MV-4-11 (cell line): Measurements from ENCODE around the gene GLT8D2.

Experiments used
- DNase-seq: peaks from one replicate; lab custom pipeline; 2025; lab: John Stamatoyannopoulos, UW

GLT8D2 gene, protein sequence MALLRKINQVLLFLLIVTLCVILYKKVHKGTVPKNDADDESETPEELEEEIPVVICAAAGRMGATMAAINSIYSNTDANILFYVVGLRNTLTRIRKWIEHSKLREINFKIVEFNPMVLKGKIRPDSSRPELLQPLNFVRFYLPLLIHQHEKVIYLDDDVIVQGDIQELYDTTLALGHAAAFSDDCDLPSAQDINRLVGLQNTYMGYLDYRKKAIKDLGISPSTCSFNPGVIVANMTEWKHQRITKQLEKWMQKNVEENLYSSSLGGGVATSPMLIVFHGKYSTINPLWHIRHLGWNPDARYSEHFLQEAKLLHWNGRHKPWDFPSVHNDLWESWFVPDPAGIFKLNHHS

DNA sequence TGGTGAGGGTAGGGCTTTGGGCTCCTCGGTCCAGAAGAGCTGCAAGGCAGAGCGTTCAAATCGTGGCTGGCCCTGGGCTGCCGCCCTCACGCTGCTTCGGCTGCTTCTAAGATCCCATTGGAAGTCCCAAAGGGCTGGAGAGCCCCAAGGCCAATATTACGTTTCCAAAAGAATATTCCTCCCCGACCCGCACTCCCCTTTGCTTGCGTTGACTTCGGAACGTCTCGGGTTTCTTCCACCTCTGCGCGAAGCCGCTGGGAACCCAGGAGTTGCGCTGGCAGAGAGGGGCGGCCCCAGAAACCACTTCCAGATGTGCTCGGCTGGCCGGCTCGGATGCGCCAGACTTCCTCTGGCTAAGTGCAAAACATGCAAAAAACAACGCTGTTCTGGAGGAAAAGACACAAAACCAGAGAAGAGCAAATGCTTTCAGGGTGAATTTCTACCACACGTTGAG lies at the start of gene GLT8D2:
TSS of gene GLT8D2 (minus strand) at position 285 of the 454 bp plus-strand sequence. CDS start 30,539 bp downstream, outside the sequence.
- no peak for DNase-seq

DNA sequence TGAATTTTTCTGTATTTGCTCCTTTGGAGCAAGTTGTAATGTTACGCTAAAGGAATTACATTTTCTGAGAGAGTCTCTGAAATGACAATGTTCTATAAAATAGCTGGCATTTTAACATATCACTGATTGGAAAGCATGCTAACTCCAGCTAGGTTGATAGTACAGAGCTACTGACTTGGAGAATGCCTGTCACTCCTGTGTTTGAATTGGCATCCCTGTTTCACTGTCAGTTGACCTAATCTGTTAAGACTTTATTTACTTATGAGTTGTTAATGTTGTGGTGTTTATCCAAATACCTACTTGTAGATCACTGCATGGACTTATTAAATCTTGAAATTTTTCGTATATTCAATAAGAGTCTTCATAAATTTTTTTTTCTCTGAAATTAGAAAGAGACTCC lies 48.0 kb upstream of the GLT8D2 start:
- no peak for DNase-seq

DNA sequence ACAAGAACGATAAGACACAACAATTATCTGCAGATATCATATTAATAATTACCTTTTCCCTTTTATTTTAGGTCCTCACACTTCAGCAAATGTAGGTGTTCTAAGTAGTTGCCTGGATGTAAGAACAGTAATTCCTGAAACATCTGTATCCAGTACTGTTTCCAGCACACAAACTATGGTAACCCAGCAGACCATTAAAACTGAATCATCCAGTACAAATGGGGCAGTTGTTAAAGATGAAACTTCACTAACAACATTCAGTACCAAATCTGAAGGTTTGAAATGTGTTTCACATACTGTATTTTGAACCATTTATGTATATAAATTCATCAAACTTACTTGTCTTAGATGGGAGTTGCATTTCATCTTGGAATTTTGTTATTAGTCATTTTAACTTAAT lies 45.3 kb upstream of the GLT8D2 start:
- no peak for DNase-seq

DNA sequence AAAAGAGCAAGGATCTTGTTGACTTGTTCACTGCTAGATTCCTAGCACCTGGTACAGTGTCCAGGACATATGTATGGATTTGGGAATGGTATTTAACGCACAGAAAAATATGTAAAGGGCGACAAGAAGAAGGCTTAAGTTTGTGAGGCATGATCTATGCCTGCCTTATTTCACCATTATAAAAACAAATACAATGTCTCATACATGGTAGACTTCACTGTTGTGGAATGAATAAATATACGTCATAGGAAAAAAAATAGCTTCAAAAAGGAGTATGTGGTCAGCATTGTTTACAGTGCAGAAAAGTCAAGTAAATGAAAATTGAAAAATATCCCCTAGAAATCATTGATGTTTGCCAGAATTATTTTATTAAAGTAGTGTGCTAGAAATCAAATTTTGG lies 44.3 kb upstream of the GLT8D2 start:
- no peak for DNase-seq

- DNase-seq: no peak
These were observed 41.1 kb upstream of the GLT8D2 start for GRCh38 chr12:104091136-104091535.

GRCh38 chr12:104090685-104091084 lies 40.7 kb upstream of the GLT8D2 start:
- DNase-seq: no peak

- no peak for DNase-seq
These were observed 33.9 kb upstream of the GLT8D2 start for GRCh38 chr12:104083769-104084475.

- no peak for DNase-seq
These were observed 30.8 kb upstream of the GLT8D2 start for GRCh38 chr12:104080764-104081163.

- DNase-seq: no peak
These were observed 29.0 kb upstream of the GLT8D2 start for GRCh38 chr12:104079024-104079423.

DNA sequence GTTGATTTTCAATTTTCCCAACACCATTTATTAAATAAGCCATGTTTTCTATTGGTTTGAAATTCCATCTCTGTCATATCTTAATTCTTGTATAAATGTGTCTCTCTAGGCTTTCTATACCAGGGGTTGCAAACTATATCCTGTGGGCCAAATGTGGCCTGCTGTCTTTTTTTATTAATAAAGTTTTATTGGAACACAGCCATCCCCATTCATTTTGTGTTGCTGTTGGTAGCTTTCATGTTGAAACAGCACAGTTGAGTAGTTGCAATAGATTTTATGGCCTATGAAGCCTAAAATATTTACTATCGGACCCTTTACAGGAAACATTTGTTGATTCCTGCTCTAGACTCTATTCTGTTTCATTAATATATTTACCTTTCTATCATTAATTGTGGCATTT lies 23.7 kb upstream of the GLT8D2 start:
- DNase-seq: no peak

DNA sequence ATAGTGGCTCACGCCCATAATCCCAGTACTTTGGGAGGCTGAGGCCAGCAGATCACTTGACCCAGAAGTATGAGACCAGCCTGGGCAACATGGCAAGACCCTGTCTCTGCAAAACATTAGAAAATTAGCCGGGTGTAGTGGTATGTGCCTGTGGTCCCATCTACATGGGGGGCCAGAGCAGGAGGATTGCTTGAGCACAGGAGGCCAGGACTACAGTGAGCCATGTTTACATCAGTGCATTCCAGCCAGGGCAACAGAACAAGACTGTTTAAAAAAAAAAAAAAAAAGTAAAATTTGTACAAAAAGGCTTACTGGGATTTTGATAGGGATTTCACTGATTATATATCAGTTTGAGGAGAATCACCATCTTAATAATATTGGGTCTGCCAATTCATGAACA lies 22.1 kb upstream of the GLT8D2 start:
- no peak for DNase-seq

DNA sequence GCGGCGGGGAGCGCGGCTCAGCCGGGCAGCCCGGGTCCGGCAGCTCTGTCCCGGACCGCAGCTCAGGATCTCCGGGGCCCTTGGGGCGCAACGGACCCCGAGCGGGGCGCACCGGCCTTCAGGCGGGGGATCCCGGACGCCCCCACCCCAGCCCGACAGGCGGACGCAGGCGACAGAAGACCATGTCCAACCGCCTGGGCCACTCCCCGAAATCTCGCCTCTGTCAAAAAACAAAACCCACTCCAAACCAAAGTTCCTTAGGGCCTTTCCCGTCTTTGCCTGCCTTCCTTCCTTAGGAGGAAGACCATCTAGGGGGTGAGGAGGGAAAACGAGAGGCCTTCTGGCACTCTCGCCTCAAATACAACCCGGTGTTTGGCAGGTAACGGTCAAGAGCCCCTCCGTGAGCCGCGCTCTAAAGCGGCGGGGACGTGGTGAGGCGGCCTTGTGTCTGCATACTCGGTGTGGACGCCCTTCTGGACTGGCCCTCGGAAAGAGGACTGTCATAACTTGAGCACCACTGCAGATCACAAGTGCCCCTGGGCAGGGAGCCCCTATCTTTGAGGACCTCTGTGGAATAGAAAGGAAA lies 14.9 kb upstream of the GLT8D2 start:
- DNase-seq: no peak

- DNase-seq: peak; percentile 76
These were observed 14.2 kb upstream of the GLT8D2 start, which contains the start of gene HCFC2 for GRCh38 chr12:104064031-104064841. HCFC2 (plus strand) TSS chr12:104064531; CDS start chr12:104064561, 30 bp downstream.

GRCh38 chr12:104063712-104064030 lies 13.7 kb upstream of the GLT8D2 start:
- DNase-seq: peak; percentile 30

DNA sequence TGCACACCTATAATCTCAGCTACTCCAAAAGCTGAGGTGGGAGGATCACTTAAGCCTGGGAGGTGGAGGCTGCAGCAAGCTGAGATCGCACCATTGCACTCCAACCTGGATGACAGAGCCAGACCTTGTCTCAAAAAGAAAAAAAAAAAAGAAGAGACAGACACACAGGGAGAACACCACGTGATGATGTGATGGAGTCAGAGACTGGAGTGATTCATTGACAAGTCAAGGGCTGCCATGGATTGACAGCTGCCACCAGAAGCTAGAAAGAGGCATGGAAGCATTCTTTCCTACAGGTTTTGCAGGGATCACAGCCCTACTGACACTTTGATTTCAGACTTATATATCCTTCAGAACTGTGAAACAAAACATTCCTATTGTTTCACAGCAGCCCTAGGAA lies 10.8 kb upstream of the GLT8D2 start:
- DNase-seq: no peak

DNA sequence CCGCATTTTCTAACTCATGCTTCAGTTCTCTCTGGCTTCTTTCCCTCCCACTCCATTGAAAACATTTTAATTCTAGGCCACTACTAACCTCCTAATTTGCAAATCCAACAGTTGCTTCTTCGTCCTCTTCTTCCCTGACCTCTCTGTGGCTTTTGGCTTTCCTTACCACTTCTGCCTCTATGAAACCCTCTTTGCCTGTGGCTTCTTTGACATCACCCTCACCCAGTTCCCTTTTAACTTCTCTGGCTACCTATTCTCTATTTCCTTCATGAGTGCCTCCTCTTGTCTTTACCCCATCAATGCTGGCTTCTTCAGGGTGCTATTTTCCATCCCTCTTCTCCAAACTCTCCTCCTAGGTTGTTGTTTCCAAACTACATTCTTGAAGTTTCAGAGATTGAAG lies 10.0 kb upstream of the GLT8D2 start:
- peak; percentile 79 for DNase-seq

DNA sequence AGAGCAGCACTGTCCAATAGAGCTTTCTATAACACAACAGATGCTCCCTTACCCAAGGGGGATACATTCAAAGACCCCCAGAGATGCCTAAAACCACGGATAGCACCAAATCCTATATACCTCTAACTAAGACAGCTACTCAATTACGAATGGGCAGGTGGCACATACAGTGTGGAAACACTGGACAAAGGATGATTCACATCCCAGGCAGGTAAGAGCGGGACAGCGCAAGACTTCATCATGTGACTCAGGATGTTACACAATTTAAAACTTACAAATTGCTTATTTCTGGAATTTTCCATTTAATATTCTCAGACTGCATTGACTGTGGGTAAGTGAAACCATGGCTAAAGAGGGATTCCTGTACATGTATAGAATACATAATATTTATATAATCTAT lies 8.8 kb upstream of the GLT8D2 start:
- no peak for DNase-seq

- no peak for DNase-seq
These were observed 7.8 kb upstream of the GLT8D2 start for GRCh38 chr12:104057771-104058197.

DNA sequence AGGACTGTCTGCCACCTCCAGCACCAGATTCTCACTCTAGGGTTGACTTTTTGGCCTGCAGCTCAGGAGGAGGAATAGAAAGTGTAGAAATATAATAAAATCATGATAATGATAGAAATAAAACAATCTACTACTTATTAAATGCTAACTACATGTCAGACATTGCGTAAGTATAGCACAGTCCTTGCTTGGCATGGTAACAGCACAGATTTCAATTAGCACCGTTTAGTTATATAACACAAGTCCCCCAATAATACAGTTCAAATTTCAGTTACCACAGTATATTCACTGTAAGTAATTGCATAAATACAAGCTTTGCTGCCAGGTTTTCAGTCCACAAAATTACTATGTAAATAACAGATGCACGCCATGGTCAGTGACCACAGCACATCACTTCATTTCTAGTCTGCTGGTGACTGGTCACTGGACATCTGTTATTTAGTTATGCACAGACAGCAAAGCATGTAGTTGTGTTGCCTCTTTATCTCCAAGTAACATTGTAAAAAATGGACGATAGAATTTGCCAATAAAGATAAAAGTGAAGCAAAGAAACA lies 6.5 kb upstream of the GLT8D2 start:
- no peak for DNase-seq

DNA sequence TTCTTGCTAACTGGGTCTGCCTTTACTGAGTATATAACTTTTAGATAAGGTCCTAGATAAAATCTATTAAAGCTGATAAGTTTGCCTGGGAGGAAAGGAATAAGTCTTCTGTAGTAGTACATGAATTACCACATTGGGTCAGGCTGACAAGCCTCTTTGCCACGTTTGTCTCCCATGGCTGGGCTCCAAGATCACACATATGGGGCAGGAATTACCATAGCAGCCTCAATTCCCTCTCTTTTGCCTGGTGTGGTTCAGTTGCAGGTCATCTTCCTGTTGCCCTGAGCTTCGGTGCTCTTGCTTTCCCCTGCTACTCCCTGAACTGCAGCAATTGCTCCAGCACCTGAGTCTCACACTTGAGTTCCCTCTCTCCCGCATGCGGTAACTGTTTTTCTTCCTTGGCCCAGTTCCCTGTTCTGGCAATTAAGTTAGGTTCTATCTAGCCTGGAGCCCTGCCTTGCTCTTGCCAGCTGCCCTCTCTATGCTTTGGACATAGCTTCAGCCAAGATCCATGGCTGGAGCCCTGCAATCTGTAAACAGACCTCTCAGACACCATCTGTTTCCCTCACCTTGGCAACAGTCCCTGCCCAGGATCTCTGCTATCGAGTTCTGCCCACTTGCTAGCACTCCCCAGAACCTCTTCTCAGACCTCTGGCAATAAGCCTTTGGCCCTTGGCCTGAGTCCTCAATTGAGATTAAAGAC lies 5.8 kb upstream of the GLT8D2 start:
- no peak for DNase-seq

- no peak for DNase-seq
These were observed 4.8 kb upstream of the GLT8D2 start for GRCh38 chr12:104054681-104055346.
